Subcutaneous abdominal adipose tissue (tissue), 5 donors: ENCODE measurements around the gene RRM1.

Source experiments
- H3K27ac ChIP-seq: one replicate; pipeline ENCODE4 v1.7.0; 2013; ENCODE audit warnings: low read depth, mild to moderate bottlenecking, inconsistent platforms, low read length, moderate library complexity
- H3K27me3 ChIP-seq, 5 donors: one replicate each; pipeline ENCODE4 v1.7.0; 2013; ENCODE audit warnings: low read length in 5 of 5, inconsistent platforms in 1 of 5; ENCODE audit not compliant: control insufficient read depth in 5 of 5, insufficient read depth in 4 of 5
- H3K36me3 ChIP-seq, 5 donors: one replicate each; pipeline ENCODE4 v1.7.0; 2013; ENCODE audit warnings: low read length in 5 of 5; ENCODE audit not compliant: control insufficient read depth in 5 of 5, insufficient read depth in 5 of 5
- H3K4me1 ChIP-seq, 5 donors: one replicate each; pipeline ENCODE4 v1.7.0; 2013; ENCODE audit warnings: low read length in 5 of 5, mild to moderate bottlenecking in 3 of 5, moderate library complexity in 1 of 5; ENCODE audit not compliant: control insufficient read depth in 5 of 5, insufficient read depth in 5 of 5
- H3K4me3 ChIP-seq, 5 donors: one replicate each; pipeline ENCODE4 v1.7.0; 2013; ENCODE audit warnings: low read length in 5 of 5, low read depth in 1 of 5
- H3K9ac ChIP-seq, 5 donors: one replicate each; pipeline ENCODE4 v1.7.0; 2013; ENCODE audit warnings: low read length in 5 of 5, mild to moderate bottlenecking in 4 of 5, moderate library complexity in 3 of 5
- H3K9me3 ChIP-seq, 5 donors: one replicate each; pipeline ENCODE4 v1.7.0; 2013; ENCODE audit warnings: low read length in 5 of 5; ENCODE audit not compliant: control insufficient read depth in 5 of 5
- donor health status: healthy.
- donor health status: healthy.
- donor health status: healthy.
- donor health status: healthy.
- donor health status: healthy.

Gene RRM1

GRCh38 chr11:4181782-4182721 is 87.5 kb downstream of the RRM1 start:
- Histone ChIP-seq H3K9me3 (no peaks in the 10 kb centered on the region), H3K9ac (no peak overlapping the region), H3K27me3 (no peaks in the 10 kb centered on the region), H3K4me1 (peaks cover 0 to 27% (median 2%) of the 10 kb centered on the region in 5 donors), H3K36me3 (no peaks in the 10 kb centered on the region), H3K27ac (no peak overlapping the region), H3K4me3 (no peak overlapping the region)

DNA sequence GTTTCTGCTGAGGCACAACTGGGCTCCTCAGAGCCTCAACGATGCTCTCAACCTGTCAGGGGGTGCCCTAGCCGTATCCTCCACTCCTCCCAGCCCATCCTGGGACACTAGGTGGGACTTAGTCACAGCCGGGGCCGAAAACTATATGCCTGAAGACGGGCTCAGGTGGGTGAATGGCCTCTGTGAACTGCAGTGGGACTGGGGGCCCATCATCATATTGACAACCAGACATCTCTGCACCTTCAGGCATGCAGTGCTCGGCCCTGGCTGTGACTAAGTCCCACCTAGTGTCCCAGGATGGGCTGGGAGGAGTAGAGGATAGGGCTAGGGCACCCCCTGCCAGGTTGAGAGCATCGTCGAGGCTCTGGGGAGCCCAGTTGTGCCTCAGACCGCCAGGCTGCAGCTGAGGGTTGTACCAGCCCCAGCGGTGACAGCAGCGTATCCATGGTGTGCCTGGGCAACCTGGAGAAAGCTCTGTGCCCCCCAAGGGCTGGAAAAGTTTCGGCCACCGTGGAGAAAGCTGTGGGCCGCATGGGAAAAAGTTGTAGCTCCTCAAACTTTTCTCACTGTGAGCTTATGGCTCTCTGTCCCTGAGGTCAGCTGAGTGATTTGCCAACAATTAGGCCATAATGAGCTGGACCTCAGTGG is 88.9 kb downstream of the RRM1 start:
- peak overlapping the region in 1 of 5 donors; percentile 15 for H3K9ac ChIP-seq

DNA sequence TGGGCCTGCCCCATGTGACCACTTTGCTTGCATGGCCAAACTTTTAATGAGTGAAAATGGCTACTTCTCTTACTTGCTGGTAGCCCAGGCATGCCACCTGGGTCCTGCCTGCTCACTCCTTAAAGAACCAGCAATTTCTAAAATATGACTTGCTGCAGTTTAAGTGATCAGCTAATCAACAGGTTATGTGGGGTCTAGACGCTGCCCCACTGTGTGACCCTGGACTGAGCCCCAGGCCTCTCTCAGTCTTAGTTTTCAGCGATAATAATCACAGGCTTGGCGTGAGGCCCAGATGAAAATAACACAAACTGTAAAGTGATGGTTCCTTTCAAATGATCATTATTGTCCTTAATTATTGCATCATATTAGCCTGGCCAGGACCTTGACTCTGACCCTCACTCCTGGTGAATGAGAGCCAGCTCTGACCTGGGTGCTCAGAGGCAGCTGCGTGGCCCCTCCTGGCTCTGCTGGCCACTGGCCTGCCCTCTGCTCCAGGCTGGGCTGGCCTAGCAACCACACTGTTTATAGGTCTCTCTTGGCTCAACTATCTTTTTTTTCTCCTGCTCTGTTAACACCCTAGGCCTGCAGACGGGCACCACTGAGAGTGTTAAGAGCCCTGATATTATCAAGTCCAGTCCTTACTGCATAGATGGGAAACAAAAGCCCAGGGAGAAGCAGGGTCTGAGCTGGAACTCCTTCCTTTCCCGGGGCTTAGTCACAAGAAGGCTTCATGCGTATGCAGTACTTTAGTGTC is 89.7 kb downstream of the RRM1 start:
- Histone ChIP-seq H3K9ac (peak overlapping the region in 1 of 5 donors; percentile 15), H3K36me3 (no peaks in the 10 kb centered on the region), H3K4me1 (peaks cover 2 to 29% (median 11%) of the 10 kb centered on the region in 5 donors), H3K9me3 (no peaks in the 10 kb centered on the region), H3K27me3 (no peaks in the 10 kb centered on the region), H3K27ac (no peak overlapping the region), H3K4me3 (no peak overlapping the region)

More for the DNA sequence above, 88.9 kb downstream of the RRM1 start:
- Histone ChIP-seq H3K36me3 (no peaks in the 10 kb centered on the region), H3K4me3 (no peak overlapping the region), H3K9me3 (no peaks in the 10 kb centered on the region), H3K27me3 (no peaks in the 10 kb centered on the region), H3K27ac (no peak overlapping the region), H3K4me1 (peaks cover 2 to 36% (median 11%) of the 10 kb centered on the region in 5 donors)

GRCh38 chr11:4185561-4185960 is 91.0 kb downstream of the RRM1 start:
- Histone ChIP-seq H3K9me3 (no peaks in the 10 kb centered on the region), H3K27ac (no peak overlapping the region), H3K36me3 (no peaks in the 10 kb centered on the region), H3K27me3 (no peaks in the 10 kb centered on the region), H3K4me1 (peaks cover 2 to 27% (median 15%) of the 10 kb centered on the region in 5 donors), H3K4me3 (no peak overlapping the region), H3K9ac (no peak overlapping the region)

DNA sequence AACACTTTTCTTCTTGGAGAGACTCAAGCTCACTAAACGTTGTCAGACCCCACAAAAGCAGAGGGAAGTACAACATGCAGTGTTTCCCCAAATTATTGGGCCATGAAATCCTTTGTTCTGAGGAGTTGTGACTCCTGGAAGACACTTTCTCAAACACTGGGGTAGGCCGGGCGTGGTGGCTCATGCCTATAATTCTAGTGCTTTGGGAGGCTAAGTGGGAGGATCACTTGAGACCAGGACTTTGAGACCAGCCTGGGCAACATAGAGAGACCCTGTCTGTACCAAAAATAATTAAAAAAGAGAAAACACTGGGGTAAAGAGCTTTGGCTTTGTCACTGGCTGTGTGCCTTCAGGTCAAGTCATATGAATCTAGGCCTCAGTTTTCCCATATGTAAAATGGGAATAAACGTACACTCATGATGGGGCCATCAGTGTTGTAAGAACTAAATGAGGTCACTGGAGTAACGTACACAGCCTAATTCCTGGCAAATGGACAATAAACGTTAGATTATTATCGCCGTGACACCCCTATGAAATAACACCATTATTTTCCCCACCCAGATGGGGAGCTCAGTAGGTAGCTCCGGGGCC is 92.0 kb downstream of the RRM1 start:
- H3K4me3 ChIP-seq: peak overlapping the region; percentile 6 to 75 (median 61)
- H3K27ac ChIP-seq: no peak overlapping the region
- no peaks in the 10 kb centered on the region for H3K27me3 ChIP-seq
- no peaks in the 10 kb centered on the region for H3K36me3 ChIP-seq
- H3K4me1 ChIP-seq: peaks cover 5 to 37% (median 20%) of the 10 kb centered on the region in 5 donors
- no peaks in the 10 kb centered on the region for H3K9me3 ChIP-seq
- peak overlapping the region in 1 of 5 donors; percentile 68 for H3K9ac ChIP-seq

DNA sequence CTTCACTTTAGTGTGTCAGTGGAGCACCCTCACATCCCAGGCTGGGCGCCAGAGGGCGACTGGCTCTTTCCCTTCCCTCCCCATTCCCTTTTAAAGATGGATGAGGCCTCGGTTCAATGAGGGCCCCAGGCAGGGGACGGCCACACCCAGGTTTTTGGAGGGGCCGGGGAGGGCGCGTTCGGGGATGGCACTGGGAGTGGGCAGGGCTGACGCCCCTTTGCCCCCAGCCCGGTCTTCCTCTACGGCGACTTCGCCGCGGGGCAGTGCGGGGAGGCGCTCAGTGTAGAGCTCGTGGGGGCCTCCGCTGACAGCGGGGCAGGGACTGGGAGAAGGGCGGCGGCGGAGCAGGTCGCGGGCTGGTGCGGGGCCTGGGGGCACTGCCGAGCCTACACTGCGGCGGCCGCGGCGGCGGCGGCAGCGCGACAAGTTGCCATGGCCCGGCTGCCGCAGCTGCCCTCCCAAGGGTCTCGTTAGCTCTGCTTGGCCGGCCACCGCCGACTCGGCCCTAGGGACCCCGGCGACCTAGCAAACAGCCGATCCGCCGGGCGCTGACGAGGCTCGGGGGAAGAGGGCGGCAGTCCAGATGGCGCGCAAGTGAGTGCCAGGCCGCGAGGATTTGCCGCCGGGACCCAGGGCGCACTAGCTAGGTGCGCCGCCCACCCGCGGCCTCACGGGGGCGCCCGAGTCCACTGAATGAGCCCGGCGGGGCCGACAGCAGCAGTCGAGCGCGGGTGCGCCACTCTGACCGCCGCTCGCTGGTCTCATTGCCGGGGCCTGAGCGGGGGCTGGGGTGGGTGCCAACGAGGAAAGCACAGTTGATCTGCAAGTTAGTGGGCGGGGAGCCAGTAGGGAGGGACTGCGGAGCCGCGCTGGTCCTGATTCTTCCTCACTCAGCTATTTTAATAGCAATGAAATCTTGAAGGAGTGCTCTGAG is 92.7 kb downstream of the RRM1 start:
- Histone ChIP-seq H3K9me3 (no peaks in the 10 kb centered on the region), H3K4me1 (peaks cover 5 to 38% (median 20%) of the 10 kb centered on the region in 5 donors), H3K27me3 (no peaks in the 10 kb centered on the region), H3K4me3 (peak overlapping the region; percentile 6 to 75 (median 61)), H3K36me3 (no peaks in the 10 kb centered on the region), H3K9ac (peak overlapping the region in 4 of 5 donors; percentile 41 to 68 (median 58)), H3K27ac (peak overlapping the region; percentile 16)
